HEK293 (cell line): ENCODE data around the gene SSR1.
A peak's percentile ranks its signal among the peaks of the same experiment; 100 is the strongest.

ENCODE experiments used
- CTCF ChIA-PET: fragments of 350-600 bp; formaldehyde crosslinking; extraction: SDS; loops from one replicate; lab custom pipeline; 2021; ENCODE audit warnings: antibody characterized with exemption; lab: Yijun Ruan, JAX
- POLR2A ChIA-PET: fragments of 300-600 bp; formaldehyde crosslinking; extraction: SDS; loops from one replicate; lab custom pipeline; 2020; ENCODE audit warnings: antibody characterized with exemption, inconsistent platforms; lab: Yijun Ruan, JAX
- H3K27ac ChIP-seq: fragments of 200-500 bp; sonication (Bioruptor generic); 2 replicates; pipeline ENCODE4 v1.5.1; 2014; ENCODE audit warnings: low read depth, low read length, control low read depth, inconsistent platforms; ENCODE audit errors: extremely low read depth
- H3K36me3 ChIP-seq, 2 experiments: fragments of 200-500 bp in 1 of 2; sonication (Bioruptor generic) in 1 of 2; 1 replicate in 1 of 2; 2 replicates in 1 of 2; pipeline ENCODE4 v1.5.1; 2014 to 2017; ENCODE audit warnings: inconsistent platforms in 2 of 2, low read length in 2 of 2; ENCODE audit not compliant: control insufficient read depth in 2 of 2, insufficient read depth in 1 of 2
- H3K4me1 ChIP-seq: fragments of 200-500 bp; sonication (Bioruptor generic); 2 replicates; pipeline ENCODE4 v1.5.1; 2014; ENCODE audit warnings: mild to moderate bottlenecking, low read length, inconsistent platforms; ENCODE audit not compliant: control insufficient read depth, insufficient read depth
- H3K4me3 ChIP-seq: 2 replicates; pipeline ENCODE4 v1.5.1; 2011; ENCODE audit warnings: low read depth, mild to moderate bottlenecking, control low read depth, low read length, moderate library complexity
- H3K9me3 ChIP-seq: fragments of 200-500 bp; sonication (Bioruptor generic); 2 replicates; pipeline ENCODE4 v1.5.1; 2014; ENCODE audit warnings: low read depth, low read length, inconsistent platforms; ENCODE audit not compliant: control insufficient read depth, insufficient read depth
- OSR2 ChIP-seq: fragments of 450-650 bp; formaldehyde crosslinking; IDR thresholded peaks from 2 replicates; pipeline ENCODE4 v1.5.1; 2016; ENCODE audit warnings: missing biosample characterization, missing genetic modification characterization
- PRDM1 ChIP-seq: fragments of 450-650 bp; formaldehyde crosslinking; IDR thresholded peaks from 2 replicates; pipeline ENCODE4; 2016; ENCODE audit warnings: missing biosample characterization, missing genetic modification characterization
- SCRT2 ChIP-seq: fragments of 450-650 bp; formaldehyde crosslinking; IDR thresholded peaks from 2 replicates; pipeline ENCODE4 v1.5.1; 2016; ENCODE audit warnings: missing biosample characterization, missing genetic modification characterization
- WT1 ChIP-seq: fragments of 450-650 bp; formaldehyde crosslinking; IDR thresholded peaks from 2 replicates; pipeline ENCODE4 v1.5.1; 2016; ENCODE audit warnings: missing biosample characterization, missing genetic modification characterization
- ZBTB17 ChIP-seq: fragments of 450-650 bp; formaldehyde crosslinking; IDR thresholded peaks from 2 replicates; pipeline ENCODE4 v1.5.1; 2016; ENCODE audit warnings: missing biosample characterization, missing genetic modification characterization
- ZEB2 ChIP-seq: fragments of 450-650 bp; formaldehyde crosslinking; IDR thresholded peaks from 2 replicates; pipeline ENCODE4 v1.5.1; 2016; ENCODE audit warnings: missing biosample characterization, missing genetic modification characterization
- ZFP69B ChIP-seq: fragments of 450-650 bp; formaldehyde crosslinking; IDR thresholded peaks from 2 replicates; pipeline ENCODE4 v1.5.1; 2016; ENCODE audit warnings: missing biosample characterization, missing genetic modification characterization
- ZNF10 ChIP-seq: fragments of 450-650 bp; formaldehyde crosslinking; IDR thresholded peaks from 2 replicates; pipeline ENCODE4 v1.5.1; 2017; ENCODE audit warnings: missing biosample characterization, missing genetic modification characterization
- ZNF2 ChIP-seq: fragments of 450-650 bp; formaldehyde crosslinking; IDR thresholded peaks from 2 replicates; pipeline ENCODE4 v1.5.1; 2016; ENCODE audit warnings: missing biosample characterization, missing genetic modification characterization
- ZNF335 ChIP-seq: fragments of 450-650 bp; formaldehyde crosslinking; conservative IDR thresholded peaks from 2 replicates; pipeline ENCODE4 v1.5.1; 2016; ENCODE audit warnings: missing biosample characterization, missing genetic modification characterization
- ZNF501 ChIP-seq: fragments of 450-650 bp; formaldehyde crosslinking; IDR thresholded peaks from 2 replicates; pipeline ENCODE4 v1.5.1; 2016; ENCODE audit warnings: missing biosample characterization, missing genetic modification characterization
- ZNF626 ChIP-seq: fragments of 450-650 bp; sonication (Bioruptor Pico); formaldehyde crosslinking; IDR thresholded peaks from 2 replicates; pipeline ENCODE4 v1.5.1; 2018; ENCODE audit warnings: missing biosample characterization, missing genetic modification characterization, inconsistent platforms
- ZNF654 ChIP-seq: fragments of 450-650 bp; formaldehyde crosslinking; IDR thresholded peaks from 2 replicates; pipeline ENCODE4 v1.5.1; 2016; ENCODE audit warnings: low read depth, missing biosample characterization, missing genetic modification characterization
- ZNF660 ChIP-seq: fragments of 450-650 bp; IDR thresholded peaks from 2 replicates; pipeline ENCODE4 v1.5.1; 2018; ENCODE audit warnings: missing biosample characterization, mild to moderate bottlenecking, missing genetic modification characterization
- TF ChIP-seq, protein P1 (sequence below): fragments of 450-650 bp; formaldehyde crosslinking; IDR thresholded peaks from 2 replicates; pipeline ENCODE4 v1.5.1; 2016; ENCODE audit warnings: missing biosample characterization, missing genetic modification characterization

SSR1 gene

DNA sequence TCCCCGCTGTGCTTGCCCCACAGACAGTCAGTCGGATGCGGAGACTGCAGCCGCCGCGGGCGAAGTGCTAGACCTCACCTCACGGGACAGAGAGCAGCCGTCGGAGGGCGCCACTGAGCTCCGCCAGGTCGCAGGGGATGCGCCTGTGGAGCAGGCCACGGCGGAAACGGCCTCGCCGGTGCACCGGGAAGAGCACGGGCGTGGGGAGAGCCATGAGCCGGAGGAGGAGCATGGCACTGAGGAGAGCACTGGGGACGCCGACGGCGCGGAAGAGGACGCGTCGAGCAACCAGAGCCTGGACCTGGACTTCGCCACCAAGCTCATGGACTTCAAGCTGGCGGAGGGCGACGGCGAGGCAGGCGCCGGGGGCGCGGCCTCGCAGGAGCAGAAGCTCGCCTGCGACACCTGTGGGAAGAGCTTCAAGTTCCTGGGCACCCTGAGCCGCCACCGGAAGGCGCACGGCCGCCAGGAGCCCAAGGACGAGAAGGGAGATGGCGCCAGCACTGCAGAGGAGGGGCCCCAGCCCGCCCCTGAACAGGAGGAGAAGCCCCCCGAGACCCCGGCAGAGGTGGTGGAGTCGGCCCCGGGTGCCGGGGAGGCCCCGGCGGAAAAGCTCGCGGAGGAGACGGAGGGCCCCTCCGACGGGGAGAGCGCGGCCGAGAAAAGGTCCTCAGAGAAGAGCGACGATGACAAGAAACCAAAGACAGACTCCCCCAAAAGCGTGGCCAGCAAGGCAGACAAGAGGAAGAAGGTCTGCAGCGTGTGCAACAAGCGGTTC is 66.4 kb downstream of the SSR1 start:
- no peak for TF ChIP-seq ZEB2 (tag by site-specific recombination)
- TF ChIP-seq ZFP69B (tag by site-specific recombination) = no peak
- TF ChIP-seq ZNF335 (tag by site-specific recombination) = no peak

DNA sequence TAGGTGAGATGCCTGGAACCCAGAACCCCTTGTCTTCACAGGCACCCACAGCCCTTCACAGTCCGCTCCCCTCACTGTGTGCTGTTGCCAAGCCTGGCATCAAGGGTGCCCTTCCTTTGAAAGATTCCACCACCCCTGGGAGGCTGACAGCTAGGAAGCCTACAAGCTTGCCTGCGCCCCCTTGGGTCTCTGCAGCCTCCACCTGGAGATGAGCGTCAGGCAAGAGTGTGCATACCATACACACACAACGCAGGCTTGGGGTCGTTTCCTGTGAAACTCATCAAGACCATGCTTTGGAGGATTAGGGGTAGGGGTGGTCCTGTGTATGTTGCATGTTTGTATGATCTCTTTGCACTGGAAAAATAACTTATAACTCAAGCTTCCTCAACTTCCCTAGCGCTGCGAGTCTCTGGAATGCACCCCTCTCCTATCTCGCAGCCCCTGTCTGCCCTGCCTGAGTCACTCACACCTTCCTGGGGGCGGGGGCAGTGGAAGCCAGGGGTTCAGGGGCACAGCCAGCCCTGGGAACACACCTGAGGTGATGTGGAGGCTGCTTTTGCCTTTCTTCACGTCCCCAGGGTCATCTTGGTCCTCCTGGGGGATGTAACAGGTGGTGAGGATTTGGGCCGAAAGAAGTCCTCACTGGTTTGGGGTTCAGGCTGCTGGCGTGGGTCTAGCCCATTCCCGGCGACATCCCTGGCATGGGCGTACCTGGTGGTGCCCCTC is 67.2 kb downstream of the SSR1 start:
- H3K4me3 ChIP-seq = no peak overlapping the region
- H3K4me1 ChIP-seq = peaks cover 3% of the 10 kb centered on the region; the same call in 1 of the 2 replicates
- TF ChIP-seq ZNF626 (no peak), SCRT2 (tag by site-specific recombination) (peak; percentile 51; the same call in 1 of the 2 replicates)
- POLR2A ChIA-PET = no interaction called here
- CTCF ChIA-PET = interaction anchor here (5.0 kb wide), 1 partner anchor 524 kb away, joined by 65 read pairs; no protein-coding TSS in a partner anchor
- H3K27ac ChIP-seq = no peak overlapping the region
- H3K9me3 ChIP-seq = no peaks in the 10 kb centered on the region
- peaks cover 5 to 63% of the 10 kb centered on the region in 2 experiments; a peak in 1 of 3 replicates for H3K36me3 ChIP-seq

More for the DNA sequence above, 66.4 kb downstream of the SSR1 start:
- Histone ChIP-seq H3K36me3 (peaks cover 5 to 60% of the 10 kb centered on the region in 2 experiments; a peak in 2 of 3 replicates), H3K4me3 (no peak overlapping the region), H3K4me1 (peaks cover 3% of the 10 kb centered on the region; the same call in 1 of the 2 replicates), H3K9me3 (no peaks in the 10 kb centered on the region), H3K27ac (no peak overlapping the region)
- ChIA-PET CTCF (no interaction called here), POLR2A (no interaction called here)

DNA sequence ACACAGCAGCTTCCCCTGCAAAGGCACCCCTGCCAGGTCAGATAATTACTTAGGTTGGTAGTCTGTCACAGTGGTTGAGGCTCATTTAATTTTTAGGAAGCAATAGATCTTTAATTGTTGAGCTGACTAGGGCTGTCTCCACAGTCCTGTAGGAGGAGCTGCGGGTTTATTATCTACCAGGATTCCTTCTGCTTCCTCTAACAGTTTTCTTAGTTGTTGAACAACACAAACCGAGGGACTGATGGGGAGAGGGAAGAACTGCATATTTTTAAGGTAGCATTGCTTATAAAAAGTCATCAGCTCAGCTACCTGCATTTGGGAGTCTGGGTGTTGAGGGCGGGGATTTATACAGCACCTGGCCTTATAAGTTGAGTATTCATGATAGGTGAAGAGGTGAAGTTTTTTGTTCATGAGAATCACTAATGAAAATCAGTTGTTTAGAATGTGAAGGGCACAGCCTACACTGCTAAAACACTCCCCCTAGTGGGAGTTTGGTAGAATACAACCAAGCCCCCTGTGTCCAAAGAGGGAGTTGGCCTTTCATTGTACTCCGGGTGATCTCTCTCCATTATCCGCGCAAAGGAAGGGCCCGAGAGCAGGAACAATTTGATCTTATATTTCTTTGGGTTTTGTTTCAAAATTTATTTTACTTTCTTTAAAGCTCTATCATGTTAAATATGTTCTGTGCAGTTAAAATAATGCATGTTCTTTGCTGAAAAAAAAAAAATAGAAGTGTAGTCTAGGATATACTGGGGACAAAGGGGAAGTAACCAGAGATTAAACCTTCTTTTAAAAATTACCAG is 69.6 kb downstream of the SSR1 start:
- H3K36me3 ChIP-seq = peaks cover 0 to 54% of the 10 kb centered on the region in 2 experiments; a peak in 1 of 3 replicates
- H3K4me1 ChIP-seq = peaks cover 3% of the 10 kb centered on the region; the same call in 1 of the 2 replicates
- ChIA-PET POLR2A (no interaction called here), CTCF (interaction anchor here (0.5 to 5.0 kb wide), 84 partner anchors 9 to 689 kb away, joined by 3 to 65 read pairs (median 4); no protein-coding TSS in a partner anchor)
- no peaks in the 10 kb centered on the region for H3K9me3 ChIP-seq
- H3K27ac ChIP-seq = no peak overlapping the region
- TF ChIP-seq ZNF10 (tag by site-specific recombination) (0 out of 2 replicates have a peak, but pooled peaks have one; percentile 43), ZNF660 (tag by site-specific recombination) (0 out of 2 replicates have a peak, but pooled peaks have one; percentile 69), ZBTB17 (tag by site-specific recombination) (no peak), PRDM1 (tag by site-specific recombination) (no peak), ZNF654 (tag by site-specific recombination) (peak; percentile 81), ZNF501 (tag by site-specific recombination) (no peak), OSR2 (peak; percentile 29; the same call in 1 of the 2 replicates), WT1 (tag by site-specific recombination) (0 out of 2 replicates have a peak, but pooled peaks have one; percentile 13), ZNF2 (tag by site-specific recombination) (peak; percentile 29; the same call in 1 of the 2 replicates)
- TF ChIP-seq, protein P1, sequence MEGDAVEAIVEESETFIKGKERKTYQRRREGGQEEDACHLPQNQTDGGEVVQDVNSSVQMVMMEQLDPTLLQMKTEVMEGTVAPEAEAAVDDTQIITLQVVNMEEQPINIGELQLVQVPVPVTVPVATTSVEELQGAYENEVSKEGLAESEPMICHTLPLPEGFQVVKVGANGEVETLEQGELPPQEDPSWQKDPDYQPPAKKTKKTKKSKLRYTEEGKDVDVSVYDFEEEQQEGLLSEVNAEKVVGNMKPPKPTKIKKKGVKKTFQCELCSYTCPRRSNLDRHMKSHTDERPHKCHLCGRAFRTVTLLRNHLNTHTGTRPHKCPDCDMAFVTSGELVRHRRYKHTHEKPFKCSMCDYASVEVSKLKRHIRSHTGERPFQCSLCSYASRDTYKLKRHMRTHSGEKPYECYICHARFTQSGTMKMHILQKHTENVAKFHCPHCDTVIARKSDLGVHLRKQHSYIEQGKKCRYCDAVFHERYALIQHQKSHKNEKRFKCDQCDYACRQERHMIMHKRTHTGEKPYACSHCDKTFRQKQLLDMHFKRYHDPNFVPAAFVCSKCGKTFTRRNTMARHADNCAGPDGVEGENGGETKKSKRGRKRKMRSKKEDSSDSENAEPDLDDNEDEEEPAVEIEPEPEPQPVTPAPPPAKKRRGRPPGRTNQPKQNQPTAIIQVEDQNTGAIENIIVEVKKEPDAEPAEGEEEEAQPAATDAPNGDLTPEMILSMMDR (tag by site-specific recombination) = peak; percentile 62
- TF ChIP-seq, all 188 proteins: peak for 7
- no peak overlapping the region for H3K4me3 ChIP-seq
